Measurements from ENCODE around the gene TWNK.
"Not testable (repeated sequence)": the region's sequence is repeated elsewhere in the genome, so short reads cannot be mapped to it uniquely, and the experiment has no call there.

The TWNK gene

GRCh38 chr10:100975397-100975796, 11.9 kb upstream of the TWNK start:
- DNase-seq, result not testable (repeated sequence)

GRCh38 chr10:100976906-100977305, 10.4 kb upstream of the TWNK start:
- DNase-seq, result no peak

GRCh38 chr10:100977436-100977835, 9.9 kb upstream of the TWNK start:
- no peak for DNase-seq

- no peak for DNase-seq
These were observed 9.0 kb upstream of the TWNK start for GRCh38 chr10:100978121-100978900.

GRCh38 chr10:100978901-100979195, 8.5 kb upstream of the TWNK start:
- DNase-seq, result no peak

- no peak for DNase-seq
These were observed 7.5 kb upstream of the TWNK start for GRCh38 chr10:100979791-100980272.

GRCh38 chr10:100980311-100980710, 7.0 kb upstream of the TWNK start:
- no peak for DNase-seq

GRCh38 chr10:100980711-100981110, 6.6 kb upstream of the TWNK start:
- DNase-seq, result no peak

GRCh38 chr10:100981178-100981772, 6.1 kb upstream of the TWNK start:
- DNase-seq, result no peak

GRCh38 chr10:100982916-100983830, 4.2 kb upstream of the TWNK start:
- DNase-seq, result no peak

- DNase-seq, result no peak
These were observed 3.3 kb upstream of the TWNK start for GRCh38 chr10:100983868-100984671.

GRCh38 chr10:100984672-100985177, 2.6 kb upstream of the TWNK start:
- DNase-seq, result no peak

GRCh38 chr10:100985336-100985735, 2.0 kb upstream of the TWNK start:
- DNase-seq, result no peak

GRCh38 chr10:100986623-100986951, 756 bp upstream of the TWNK start:
- no peak for DNase-seq

GRCh38 chr10:100987685-100988049, 324 bp downstream of the TWNK start:
- no peak for DNase-seq

GRCh38 chr10:100988166-100988565, 823 bp downstream of the TWNK start:
- no peak for DNase-seq

- no peak for DNase-seq
These were observed 1.7 kb downstream of the TWNK start for GRCh38 chr10:100989088-100989487.

- DNase-seq, result peak in 1 of 2 experiments; percentile 8
These were observed 6.8 kb downstream of the TWNK start for GRCh38 chr10:100993986-100994708.

- DNase-seq, result no peak
These were observed 7.8 kb downstream of the TWNK start for GRCh38 chr10:100995181-100995580.

GRCh38 chr10:100996678-100997359, 9.5 kb downstream of the TWNK start:
- DNase-seq, result no peak
